Cardiac muscle cell (in vitro differentiated cells and primary cell): ENCODE results near the gene CHST11. TPM values are rescaled to one million over a fixed set of nuclear protein-coding genes. Genes with fewer than 3 reads are reported as not detected.

Experiments used
- DNase-seq, 2 donors: peaks; one replicate each; pipeline versions ENCODE4 v3.0.0 to v3.0.0-alpha.2; 2010 to 2017; ENCODE audit warnings: low read depth in 1 of 2, low spot score in 1 of 2
- H3K27ac ChIP-seq: fragments of 200-600 bp; sonication (generic); 2 replicates; pipeline ENCODE4 v1.5.1; 2016
- H3K27me3 ChIP-seq: fragments of 200-600 bp; sonication (generic); 2 replicates; pipeline ENCODE4 v1.6.0; 2016; ENCODE audit warnings: control low read depth
- H3K36me3 ChIP-seq: fragments of 200-600 bp; sonication (generic); 2 replicates; pipeline ENCODE4 v1.5.1; 2016; ENCODE audit warnings: control low read depth
- H3K4me1 ChIP-seq: fragments of 200-600 bp; sonication (generic); 2 replicates; pipeline ENCODE4 v1.8.1; 2017; ENCODE audit warnings: low read depth, mild to moderate bottlenecking, mixed run types
- H3K4me3 ChIP-seq: fragments of 200-600 bp; sonication (generic); 2 replicates; pipeline ENCODE4 v1.5.1; 2016; ENCODE audit warnings: mild to moderate bottlenecking
- H3K9me3 ChIP-seq: fragments of 200-600 bp; sonication (generic); 2 replicates; pipeline ENCODE4 v1.5.1; 2017; ENCODE audit warnings: low read depth, mild to moderate bottlenecking, control low read depth
- CTCF ChIP-seq: IDR thresholded peaks from 2 replicates; pipeline ENCODE4 v1.5.1; 2012; ENCODE audit warnings: low read depth, mild to moderate bottlenecking, low read length
- polyA plus RNA-seq: library from polyadenylated mRNA; unstranded; fragments of >200 nt; fragmentation: Nextera tagmentation; extraction: Ambion mirVana; gene quantifications from 2 replicates; pipeline ENCODE4 v1.2.1, GENCODE V29; 2016
- total RNA-seq: library from RNA; depleted of rRNA; stranded (reverse); fragments of >200 nt; gene quantifications from 2 replicates; pipeline ENCODE4 v1.2.3, GENCODE V29; 2016

CHST11 gene
- total and polyA plus RNA-seq, 2 experiments from 2014 or later: 24.2 to 39.8 TPM

DNA sequence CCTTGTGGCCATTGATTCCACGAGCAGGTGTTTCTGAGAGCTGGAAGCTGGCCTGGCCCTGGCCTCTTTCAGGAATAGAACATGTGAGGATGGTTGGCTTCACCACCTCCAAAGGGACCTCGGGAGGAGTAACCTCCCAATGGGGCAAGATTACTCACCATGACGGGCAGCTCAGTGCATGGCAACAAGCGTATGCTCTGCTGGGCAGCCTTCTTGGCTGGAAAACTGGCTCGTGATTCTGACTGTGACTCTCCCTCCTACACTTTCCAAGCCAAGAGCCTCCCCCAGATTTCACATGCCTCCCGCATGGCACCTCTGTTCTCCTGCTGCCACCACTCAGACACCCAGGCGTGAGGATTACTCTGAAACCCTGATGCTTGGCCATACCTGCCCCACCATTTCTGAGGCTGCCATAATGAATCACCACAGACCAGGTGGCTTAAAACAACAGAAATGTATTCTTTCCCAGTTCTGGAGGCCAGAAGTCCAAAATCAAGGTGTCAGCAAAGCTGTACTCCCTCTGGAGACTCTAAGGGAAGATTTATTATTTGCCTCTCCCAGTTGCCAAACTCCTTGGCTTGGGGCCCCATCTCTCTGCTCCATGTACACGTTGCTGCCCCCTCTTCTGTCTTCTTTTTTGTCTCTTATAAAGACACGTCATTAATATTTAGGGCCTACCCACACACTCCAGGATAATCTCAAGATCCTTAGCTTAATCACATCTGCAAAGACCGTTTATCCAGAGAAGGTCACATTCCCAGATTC is 215.9 kb downstream of the CHST11 start:
- no peak for TF ChIP-seq CTCF
- peaks cover 64% of the 10 kb centered on the region for H3K4me1 ChIP-seq
- no peaks in the 10 kb centered on the region for H3K27me3 ChIP-seq
- peak in 1 of 2 donors; percentile 62 for DNase-seq
- no peaks in the 10 kb centered on the region for H3K9me3 ChIP-seq
- H3K36me3 ChIP-seq: no peaks in the 10 kb centered on the region
- peak overlapping the region; percentile 76 for H3K27ac ChIP-seq
- no peak overlapping the region for H3K4me3 ChIP-seq

DNA sequence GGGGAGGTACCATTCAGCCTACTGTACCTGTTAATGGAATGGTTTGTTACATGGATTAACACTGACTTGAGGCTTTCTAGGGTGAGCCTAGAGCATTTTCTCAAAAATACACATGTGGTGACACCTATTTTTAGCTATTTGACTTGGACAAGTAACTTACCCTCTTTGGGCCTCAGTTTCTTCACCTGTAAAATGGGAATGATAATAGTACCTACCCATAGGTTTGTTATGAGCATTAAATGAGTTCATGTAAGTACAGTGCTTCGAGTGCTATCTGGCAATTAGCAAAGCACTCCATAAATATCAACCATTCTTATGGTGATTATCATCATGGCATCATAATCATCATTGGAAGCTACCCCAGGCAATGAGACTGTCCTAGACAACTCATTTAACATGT is 216.5 kb downstream of the CHST11 start:
- H3K9me3 ChIP-seq: no peaks in the 10 kb centered on the region

DNA sequence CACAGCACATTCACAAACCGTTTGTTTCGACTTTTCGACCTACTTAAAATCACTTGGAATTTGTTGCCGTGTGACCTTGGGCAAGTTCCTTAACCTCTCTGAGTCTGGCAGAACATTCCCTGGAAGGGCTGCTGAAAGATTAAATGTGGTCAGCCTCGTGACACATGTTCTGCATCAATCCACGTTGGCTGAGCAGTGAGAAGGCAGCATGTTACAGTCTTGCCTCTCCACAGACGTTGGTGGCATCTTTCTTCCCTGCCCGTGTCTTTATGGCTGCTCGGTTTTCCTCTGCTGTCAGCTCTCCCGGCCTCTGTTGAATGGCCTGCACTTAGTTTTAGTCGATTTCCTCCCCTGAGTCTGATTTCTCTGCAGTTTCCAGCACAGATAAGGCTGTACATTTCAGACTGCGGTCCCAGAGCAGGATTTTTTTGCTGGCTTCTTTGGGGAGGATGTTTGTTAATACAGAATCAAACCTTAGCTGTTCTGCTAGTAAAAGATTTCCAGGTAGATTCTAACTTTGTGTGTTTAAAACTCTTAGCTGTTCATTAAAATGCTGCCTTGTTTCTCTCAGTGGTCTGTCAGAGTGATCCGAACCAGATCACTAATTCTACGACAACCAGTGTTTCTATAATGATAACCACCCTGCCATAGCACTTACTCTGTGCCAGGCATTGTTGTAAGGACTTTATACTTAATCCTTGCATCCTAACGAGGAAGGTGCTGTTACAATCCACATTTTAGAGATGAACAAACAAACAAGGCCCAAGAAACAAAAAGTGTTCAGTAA is 217.1 kb downstream of the CHST11 start:
- H3K4me1 ChIP-seq: peaks cover 54% of the 10 kb centered on the region
- DNase-seq: peak; percentile 35 to 87
- no peak for TF ChIP-seq CTCF

More for the DNA sequence above, 216.5 kb downstream of the CHST11 start:
- Histone ChIP-seq H3K36me3 (no peaks in the 10 kb centered on the region), H3K4me1 (peaks cover 59% of the 10 kb centered on the region), H3K27ac (peak overlapping the region; percentile 76), H3K27me3 (no peaks in the 10 kb centered on the region), H3K4me3 (no peak overlapping the region)
- no peak for DNase-seq
- no peak for TF ChIP-seq CTCF

GRCh38 chr12:104676636-104677035 is 219.9 kb downstream of the CHST11 start:
- peaks cover 34% of the 10 kb centered on the region for H3K4me1 ChIP-seq
- DNase-seq: no peak
- TF ChIP-seq CTCF: no peak
- H3K27me3 ChIP-seq: no peaks in the 10 kb centered on the region
- no peaks in the 10 kb centered on the region for H3K36me3 ChIP-seq
- H3K4me3 ChIP-seq: no peak overlapping the region
- no peaks in the 10 kb centered on the region for H3K9me3 ChIP-seq
- no peak overlapping the region for H3K27ac ChIP-seq

More for the DNA sequence above, 217.1 kb downstream of the CHST11 start:
- Histone ChIP-seq H3K27ac (peak overlapping the region; percentile 76), H3K9me3 (no peaks in the 10 kb centered on the region), H3K4me3 (no peak overlapping the region), H3K36me3 (no peaks in the 10 kb centered on the region), H3K27me3 (no peaks in the 10 kb centered on the region)

GRCh38 chr12:104677441-104678089 is 220.8 kb downstream of the CHST11 start:
- Histone ChIP-seq H3K4me1 (peaks cover 25% of the 10 kb centered on the region), H3K27ac (no peak overlapping the region), H3K9me3 (no peaks in the 10 kb centered on the region), H3K36me3 (no peaks in the 10 kb centered on the region), H3K27me3 (no peaks in the 10 kb centered on the region), H3K4me3 (no peak overlapping the region)
- TF ChIP-seq CTCF: no peak
- no peak for DNase-seq
